COLO668 (cell line): ENCODE data around the gene LILRA6.
A peak's percentile ranks its signal among the peaks of the same experiment; 100 is the strongest.
"Not testable (repeated sequence)": the region's sequence is repeated elsewhere in the genome, so short reads cannot be mapped to it uniquely, and the experiment has no call there.

Source experiments
- DNase-seq: peaks from one replicate; lab custom pipeline; 2025; ENCODE audit not compliant: unreplicated experiment; lab: John Stamatoyannopoulos, UW

Gene LILRA6

DNA sequence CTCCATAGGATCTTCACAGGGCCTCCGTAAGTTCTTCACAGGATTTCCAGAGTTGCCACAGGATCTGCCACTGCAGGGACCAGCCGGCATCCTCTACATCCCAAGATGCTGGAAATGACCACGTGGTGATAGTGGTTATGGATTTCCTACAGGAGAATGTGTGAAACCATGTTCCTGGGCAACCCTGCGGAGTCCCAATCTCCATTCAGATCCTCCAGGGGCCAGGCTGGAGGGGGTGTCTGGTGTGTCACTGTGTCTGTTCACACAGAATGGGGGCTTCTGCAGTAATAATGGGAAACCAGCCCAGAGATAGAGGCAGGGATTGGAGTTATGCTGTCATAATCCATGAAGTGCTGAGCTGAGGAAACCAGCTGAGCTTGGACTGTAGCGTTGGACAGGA lies 8.6 kb downstream of the LILRA6 start:
- DNase-seq: no peak

DNA sequence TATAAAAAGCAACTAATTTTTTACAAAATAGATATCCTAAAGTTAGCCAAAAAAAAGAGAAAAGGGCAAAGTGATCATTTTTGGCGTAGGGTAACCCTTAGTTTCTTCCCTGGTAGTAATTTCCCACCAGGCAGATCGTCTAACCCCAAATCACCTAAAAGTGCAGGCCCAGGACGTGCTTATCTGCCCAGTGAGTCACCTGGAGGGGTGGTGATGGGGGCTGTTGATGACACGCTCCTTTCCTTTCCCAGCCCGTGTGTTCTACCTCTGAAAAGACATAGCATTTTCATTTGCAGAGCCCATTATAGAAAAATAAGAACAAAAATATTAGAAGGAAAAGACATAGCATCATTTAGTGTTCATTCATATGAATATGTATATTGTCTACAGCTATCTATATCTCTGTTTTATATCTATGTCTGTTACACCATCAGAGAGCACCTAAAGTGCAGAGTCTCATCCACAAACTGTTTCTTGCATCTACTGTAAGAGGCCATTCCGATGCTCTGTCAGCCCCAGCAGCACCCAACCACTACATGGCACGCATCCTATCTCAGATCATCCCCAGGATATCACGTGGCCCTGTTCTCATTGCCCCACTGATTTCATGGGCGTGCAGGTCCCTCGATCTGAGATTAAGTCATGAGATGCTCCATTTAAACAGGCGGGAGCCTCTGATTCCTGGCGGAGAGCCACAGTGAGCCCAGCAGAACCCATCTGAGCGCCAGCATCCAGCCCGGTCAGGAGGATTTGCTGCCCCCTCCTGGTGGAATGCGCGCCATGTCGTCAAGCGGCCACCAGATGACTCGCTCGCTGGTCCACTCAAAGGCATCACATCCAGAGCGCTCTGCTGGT lies 11.3 kb downstream of the LILRA6 start:
- peak; percentile 87 for DNase-seq

DNA sequence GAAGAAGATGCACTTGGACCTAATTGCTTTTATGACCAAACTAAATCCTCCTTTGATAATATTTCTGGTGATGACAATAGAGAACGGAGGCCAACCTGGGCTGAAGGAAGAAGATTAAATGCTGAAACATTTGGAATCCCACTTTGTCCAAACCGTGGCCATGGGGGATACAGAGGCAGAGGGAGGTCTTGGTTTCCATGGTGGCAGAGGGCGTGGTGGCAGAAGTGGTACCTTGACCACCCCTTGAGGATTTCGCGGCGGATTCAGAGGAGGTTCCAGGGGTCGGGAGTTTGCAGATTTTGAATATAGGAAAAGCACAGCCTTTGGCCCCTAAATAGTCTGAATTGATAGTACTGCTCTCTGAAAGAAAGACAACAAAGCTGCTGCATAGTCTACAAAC lies 12.6 kb downstream of the LILRA6 start:
- DNase-seq: no peak

DNA sequence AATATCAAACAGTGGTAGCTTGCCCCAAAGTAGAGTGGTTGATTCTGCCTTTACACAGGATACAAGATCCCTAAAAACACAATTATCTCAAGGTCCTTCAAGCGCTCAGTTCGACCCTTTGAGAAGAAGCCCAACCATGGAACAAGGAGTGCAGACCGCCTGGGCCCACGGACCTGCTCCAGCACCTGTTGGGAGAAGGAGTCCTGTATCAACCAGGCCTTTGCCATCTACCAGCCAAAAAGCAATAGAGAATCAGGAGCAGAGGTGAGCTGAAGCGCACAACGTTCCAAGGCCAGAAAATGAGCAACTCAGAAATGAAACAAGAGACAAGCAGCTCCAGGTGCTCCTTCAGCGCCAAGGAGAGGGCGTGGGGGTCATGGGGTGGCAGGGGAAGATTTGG lies 13.4 kb downstream of the LILRA6 start:
- DNase-seq: no peak

DNA sequence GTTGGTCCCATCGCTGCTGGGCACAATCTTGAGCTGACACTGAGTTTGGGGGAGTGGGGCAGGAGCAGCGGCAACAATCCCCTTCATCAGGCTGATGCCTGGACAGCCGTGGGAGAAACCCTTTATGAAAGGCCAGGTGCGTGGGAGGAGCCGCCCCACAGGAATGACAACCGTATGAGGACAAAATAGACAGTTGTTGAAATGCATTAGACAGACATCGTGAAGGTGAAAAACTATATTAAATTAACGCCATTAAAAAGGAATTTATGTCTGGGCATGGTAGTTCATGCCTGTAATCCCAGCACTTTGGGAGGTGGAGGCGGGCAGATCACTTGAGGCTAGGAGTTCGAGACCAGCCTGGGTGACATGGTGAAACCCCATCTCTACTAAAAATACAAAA lies 18.0 kb downstream of the LILRA6 start:
- not testable (repeated sequence) for DNase-seq

DNA sequence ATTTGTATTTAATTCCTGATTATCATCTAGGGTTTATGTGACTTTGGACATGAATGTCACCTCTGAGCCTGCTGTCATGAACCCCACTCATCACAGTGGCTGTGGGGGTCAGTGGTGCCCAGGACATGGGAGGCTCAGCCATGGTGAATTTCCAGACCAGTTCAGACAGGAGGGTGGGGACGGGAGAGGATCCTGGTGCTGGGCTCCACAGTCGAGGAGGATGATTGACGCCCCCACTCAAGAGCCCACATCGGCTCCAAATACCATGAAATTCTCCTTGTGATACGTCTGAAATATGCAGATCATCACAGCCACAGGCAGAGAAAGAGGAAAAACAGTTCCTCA lies 18.7 kb downstream of the LILRA6 start:
- DNase-seq: not testable (repeated sequence)

DNA sequence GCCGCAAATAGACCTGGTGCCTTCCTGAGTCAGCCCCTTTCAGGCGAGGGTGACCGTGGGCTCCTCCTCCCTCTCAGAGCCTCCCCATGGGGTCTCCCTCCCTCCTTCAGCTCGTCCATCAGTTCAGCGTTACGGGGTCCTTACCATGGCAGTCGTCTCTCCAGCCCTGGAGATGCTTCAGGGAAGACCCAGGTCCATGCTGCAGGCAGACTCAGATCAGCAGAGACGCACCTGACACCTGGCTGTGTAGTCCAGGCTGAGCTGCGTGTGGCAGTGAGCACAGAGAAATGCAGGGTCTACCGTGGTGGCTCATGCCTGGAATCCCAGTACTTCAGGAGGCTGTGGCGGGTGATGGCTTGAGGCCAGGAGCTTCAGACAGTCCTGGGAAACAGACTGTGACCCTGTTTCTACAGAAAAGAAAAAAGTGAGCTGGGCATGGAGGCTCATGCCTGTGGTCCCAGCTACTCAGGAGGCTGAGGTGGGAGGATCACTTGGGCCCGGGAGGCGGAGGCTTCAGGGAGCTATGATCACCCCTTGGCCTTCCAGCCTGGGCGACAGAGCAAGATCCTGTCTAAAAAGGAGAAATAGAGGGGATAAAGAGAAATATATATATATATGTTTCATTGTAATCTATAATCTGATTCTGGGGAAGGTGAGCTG lies 19.2 kb downstream of the LILRA6 start:
- DNase-seq: not testable (repeated sequence)

DNA sequence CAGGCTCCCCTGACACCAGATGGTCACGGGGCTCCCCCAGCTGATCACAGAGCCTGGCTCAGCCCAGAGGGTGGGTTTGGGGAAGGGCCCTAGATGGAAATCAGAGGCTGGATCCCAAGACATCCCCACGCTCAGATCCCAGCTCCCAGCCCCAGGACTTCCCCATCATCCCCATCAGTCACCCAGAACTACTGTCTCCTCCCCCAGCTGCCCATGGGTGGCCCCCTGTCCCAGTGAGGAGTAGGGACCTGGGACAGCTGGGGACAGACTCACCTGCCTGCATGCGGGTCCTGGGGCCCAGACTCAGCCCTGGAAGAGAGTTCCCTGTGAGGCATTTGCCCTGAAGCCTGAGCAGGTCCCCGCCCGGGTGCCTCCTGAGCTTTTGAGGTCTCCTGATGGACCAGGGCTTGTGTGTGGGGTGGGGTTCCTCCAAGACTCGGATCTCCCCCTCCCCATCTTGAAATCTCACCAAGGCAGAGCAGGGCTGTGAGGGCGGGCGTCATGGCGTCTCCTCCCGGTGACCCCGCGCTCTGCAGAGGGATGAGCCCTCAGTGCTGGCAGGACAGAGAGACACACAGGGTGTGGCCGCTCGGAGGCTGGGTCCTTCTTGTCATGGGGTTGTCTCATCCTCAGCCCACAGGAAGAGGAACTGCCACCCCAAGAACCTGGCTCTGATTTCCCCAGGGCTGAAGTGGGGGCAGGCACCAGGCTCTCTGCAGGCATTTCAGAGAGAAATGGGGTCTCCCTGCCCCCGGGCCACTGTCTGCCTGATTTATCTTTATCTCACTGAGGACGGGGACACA lies 19.9 kb downstream of the LILRA6 start, which contains the start of gene LILRB3:
LILRB3 (minus strand) TSS at position 534 of the 803 bp plus-strand sequence; CDS start at position 503, 31 bp downstream.
- not testable (repeated sequence) for DNase-seq

DNA sequence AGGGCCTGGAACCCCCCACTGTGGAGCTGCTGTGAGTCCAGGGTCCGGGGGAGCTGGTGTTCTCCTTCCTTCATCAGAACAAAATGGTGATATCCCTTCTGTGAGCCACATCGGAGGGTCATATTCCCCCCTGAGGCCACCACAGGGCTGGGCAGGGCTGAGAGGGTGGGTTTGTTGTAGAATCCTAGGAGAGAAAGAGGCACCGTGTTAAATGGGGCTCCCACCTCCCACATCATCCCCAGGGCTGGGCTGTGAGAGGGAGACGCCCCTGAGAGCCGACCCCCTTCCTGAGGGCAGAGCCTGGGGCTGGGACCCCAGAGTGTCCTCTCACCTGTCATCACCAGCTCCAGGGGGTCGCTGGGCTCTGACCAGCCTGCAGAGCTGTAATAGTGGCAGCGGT lies 20.6 kb downstream of the LILRA6 start:
- not testable (repeated sequence) for DNase-seq

DNA sequence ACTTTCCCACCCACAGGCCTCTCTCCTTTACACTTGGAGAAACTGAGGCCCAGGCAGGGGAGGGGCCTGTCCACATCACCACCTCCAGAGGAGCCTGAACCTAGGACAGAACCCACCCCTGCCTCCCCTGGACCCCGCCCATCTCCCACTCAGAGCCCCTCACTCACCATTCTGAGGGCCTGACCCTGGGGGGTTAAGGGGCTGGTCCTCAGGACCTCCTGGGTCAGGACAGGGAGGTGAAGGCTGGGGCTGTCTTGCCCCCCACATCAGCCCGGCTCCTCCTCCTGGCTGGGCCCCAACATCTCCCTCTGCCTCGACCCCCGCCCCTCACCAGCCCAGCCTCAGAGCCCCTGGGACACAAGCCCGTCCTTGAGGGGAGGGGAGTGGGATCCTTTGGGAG lies 22.9 kb downstream of the LILRA6 start:
- not testable (repeated sequence) for DNase-seq

DNA sequence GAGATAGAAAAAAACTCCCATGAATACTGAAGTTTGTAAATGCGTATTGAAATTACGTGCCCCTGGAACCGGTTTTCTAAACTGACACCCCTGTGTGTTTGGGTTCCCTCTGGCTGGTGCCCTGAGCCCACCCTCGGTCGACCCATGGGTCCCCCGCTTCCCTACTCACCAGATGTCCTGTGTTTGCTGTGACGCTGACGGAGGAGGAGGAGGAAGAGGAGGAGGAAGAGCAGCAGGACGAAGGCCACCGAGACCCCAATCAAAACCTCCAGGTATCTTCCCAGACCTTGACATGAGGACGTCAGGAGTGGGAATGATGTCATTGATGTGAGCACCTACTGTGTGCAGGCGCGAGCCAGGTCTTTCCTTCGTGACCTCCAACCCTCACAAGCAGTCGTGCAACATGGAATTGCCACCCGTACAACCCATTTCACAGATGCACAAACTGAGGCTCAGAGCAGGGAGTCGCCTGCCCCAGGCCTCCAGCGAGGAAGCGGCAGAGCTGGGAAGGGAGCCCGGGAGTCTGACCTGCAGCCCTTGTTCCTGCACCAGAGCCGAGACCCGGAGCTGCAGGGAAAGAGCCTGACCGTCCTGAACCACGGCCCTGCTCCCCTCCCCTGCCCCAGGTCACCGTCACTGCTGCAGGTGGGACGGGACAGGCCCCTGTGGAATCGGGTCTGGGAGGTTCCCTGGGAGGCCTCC lies 23.5 kb downstream of the LILRA6 start:
- no peak for DNase-seq

DNA sequence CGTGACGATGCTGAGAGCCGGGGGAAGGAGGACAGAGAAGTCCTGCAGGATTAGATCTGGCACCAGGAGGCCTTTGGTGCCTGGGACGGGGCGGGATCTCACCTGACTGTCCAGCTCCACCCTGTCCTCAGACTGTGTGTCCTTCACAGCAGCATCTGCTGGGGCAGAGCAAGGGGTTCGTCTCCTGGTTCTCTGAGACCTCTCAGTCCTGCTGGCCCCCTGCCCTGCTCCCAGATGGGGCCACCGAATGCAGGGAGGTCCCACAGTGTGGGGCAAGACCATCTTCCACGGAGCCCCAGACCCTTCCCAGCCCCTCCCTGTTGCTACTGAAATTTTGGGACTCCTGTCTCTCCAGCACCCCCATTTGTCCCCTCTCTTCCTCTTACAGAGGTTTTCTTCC lies 24.3 kb downstream of the LILRA6 start:
- DNase-seq: no peak

DNA sequence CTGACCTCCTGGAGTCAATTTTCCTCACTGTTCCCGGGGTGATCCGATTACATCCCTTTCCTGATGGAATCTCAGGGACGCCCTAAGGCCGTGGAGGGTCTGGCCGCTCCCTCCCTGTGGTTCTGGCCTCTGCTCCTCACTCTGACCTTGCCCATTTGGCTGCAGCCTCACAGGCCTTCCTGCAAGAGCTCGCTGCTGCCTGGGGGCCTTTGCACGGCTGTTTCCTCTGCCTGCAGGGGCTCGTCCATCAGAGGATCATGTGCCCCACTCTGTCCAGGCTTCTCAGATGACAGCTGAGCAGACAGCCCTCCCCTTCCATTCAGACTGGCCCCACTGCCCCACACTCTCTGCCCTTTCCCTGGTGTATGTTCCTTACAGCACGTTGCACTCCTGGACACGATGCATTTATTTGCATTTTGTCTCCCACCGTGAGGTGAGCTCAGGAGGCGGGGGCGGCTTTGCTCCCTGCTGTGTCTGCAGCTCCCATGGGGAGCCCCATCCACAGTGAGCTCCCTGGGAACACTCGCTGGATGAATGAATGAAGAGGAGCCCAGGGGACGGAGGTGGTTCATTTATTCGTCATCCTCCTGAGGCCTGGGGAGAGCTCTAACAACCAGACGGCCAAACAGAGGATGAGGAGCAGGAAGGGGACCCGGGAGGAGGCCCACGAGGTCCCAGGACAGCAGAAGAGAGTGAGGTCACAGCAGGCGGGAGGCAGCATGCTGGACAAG lies 24.9 kb downstream of the LILRA6 start:
- not testable (repeated sequence) for DNase-seq

DNA sequence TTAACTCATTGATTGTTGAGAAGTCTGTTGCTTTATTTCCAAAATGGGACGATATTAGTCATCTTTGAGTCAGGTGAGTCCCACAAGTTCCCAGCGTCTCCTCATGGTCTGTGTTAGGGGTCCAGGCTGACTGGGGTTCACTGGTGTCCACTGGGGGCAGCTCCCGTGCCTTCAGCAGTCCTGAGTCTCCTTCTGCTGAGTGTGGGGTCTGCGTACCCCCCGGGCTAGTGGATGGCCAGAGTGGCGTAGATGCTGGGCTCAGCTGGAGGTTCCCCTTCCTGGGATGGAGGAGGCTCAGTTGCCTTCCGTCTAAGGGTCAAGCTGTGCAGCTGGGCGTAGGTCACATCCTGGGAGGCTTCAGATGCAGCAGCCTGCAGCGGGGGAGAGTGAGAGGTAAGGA lies 25.7 kb downstream of the LILRA6 start:
- no peak for DNase-seq

DNA sequence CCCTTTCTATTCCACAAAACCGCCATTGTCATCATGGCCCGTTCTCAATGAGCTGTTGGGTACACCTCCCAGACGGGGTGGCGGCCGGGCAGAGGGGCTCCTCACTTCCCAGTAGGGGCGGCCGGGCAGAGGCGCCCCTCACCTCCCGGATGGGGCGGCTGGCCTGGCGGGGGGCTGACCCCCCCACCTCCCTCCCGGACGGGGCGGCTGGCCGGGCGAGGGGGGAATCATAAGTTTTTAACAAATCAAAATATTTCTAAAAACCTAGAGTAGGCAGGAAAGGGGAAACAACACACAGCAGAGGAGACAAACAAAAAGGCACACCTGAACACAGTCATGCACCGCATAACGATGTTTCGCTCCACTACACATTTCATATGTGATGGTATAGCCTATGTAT lies 27.9 kb downstream of the LILRA6 start:
- not testable (repeated sequence) for DNase-seq

DNA sequence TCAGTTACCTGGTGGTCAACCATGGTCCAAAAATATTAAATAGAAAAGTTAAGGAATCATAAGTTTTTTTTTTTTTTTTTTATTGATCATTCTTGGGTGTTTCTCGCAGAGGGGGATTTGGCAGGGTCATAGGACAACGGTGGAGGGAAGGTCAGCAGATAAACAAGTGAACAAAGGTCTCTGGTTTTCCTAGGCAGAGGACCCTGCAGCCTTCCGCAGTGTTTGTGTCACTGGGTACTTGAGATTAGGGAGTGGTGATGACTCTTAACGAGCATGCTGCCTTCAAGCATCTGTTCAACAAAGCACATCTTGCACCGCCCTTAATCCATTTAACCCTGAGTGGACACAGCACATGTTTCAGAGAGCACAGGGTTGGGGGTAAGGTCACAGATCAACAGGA lies 28.4 kb downstream of the LILRA6 start:
- not testable (repeated sequence) for DNase-seq

DNA sequence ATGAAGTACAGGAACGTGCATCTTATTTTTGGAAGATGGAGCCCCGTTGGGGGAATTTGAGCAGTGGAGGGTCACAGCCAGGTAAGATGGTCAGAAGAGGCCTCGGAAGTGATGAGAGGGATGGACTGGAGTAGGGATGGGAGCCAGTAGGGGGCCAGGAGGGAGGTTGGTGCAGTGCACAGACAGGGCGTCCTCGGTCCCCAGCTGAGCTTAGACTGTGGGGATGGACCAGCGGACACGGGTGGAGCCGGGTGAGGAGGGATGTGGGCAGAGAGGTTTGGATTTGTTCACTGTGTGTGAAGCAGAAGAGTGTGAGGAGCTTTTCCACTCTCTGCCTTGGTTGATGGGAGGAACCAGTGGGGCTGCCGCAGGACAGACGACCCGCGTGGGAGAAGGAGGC lies 31.4 kb downstream of the LILRA6 start:
- DNase-seq: no peak

DNA sequence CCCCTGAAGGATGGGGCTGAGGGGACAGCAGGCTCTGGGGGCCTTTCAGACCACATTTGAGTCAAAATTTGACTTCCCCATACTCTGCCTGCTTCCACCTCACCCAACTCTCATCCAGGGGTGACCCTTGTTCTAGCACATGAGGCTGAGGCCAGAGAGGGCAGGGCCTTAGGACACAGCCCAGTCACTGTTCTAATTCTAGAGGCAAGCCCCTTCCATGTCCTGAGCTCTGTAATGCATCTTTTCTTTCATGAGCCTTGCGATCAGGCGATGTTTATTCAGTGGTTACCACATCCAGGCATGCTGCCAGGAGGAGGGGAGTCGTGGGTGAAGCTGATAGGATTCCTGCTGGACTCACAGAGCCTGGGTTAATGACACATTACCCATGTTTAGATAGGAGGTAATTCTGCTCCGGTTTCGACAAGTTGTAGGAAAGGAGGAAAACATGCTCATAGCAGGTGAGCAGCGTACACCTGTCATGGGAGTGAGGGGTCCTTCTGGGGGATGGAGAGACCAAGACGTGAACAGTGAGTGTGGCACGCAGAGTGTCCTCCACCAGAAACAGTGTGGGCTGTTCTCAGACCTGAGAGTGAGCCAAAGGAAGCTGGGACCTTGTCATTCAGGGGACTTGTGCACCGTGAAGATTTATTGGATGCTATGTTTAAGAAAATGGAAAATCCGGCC lies 32.6 kb downstream of the LILRA6 start:
- peak; percentile 91 for DNase-seq

DNA sequence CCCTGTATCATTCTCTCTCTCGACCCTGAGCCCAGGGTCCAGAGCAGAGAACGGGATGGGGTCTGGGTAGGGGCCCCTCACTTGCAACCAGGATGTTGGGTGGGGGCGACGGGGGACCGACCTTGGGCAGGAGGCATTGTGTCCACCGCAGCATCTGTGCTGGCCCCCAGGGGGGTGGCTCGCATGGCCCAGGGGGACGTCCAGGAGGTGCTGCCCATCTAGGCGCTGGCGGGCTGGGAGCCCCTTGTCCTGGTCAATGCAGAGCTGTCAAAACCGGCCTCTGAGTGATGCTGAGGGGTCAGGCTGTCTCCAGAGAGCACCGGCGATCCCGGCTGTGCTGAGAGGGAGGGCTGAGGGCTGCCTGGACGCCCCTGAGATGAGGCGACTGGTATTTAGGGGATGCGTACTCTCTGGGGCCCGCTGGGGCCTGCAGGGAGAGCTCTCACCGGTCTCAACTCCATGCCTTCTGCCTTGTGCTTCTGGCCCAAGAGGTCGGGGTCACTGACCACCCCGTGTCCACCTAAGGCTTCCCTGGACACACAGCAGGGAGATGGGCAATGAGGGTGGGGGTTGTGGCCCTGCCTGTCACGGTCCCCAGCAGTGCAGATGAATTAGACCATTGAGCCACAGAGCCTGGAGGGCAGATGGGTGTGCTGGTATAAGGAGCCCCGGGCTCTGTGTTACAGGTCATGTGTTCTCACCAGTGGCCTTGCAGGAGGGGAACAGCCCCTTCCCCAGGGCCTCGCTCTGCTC lies 33.4 kb downstream of the LILRA6 start:
- DNase-seq: peak; percentile 70
